RWPE2 (cell line): ENCODE data around the gene CHIT1.

ENCODE experiments used
- ATAC-seq: fragments of 200-7000 bp; cut with Tn5 transposase; 3 replicates; pipeline ENCODE4 v1.9.1; 2021; ENCODE audit warnings: low read depth
- DNase-seq: peaks from one replicate; pipeline ENCODE4 v3.0.0-alpha.2; 2020; ENCODE audit warnings: low spot score
- H3K27ac ChIP-seq: fragments of 450-650 bp; 2 replicates; pipeline ENCODE4 v1.5.1; 2017; ENCODE audit warnings: mild to moderate bottlenecking; ENCODE audit not compliant: poor library complexity, severe bottlenecking
- H3K27me3 ChIP-seq: fragments of 250-450 bp; sonication (Bioruptor Pico); 2 replicates; pipeline ENCODE4 v1.5.1; 2021; ENCODE audit warnings: mild to moderate bottlenecking, moderate library complexity; ENCODE audit not compliant: insufficient read depth, poor library complexity, severe bottlenecking
- H3K36me3 ChIP-seq: fragments of 250-450 bp; sonication (Bioruptor Pico); 2 replicates; pipeline ENCODE4 v1.5.1; 2020; ENCODE audit warnings: low read depth, mild to moderate bottlenecking, moderate library complexity
- H3K4me1 ChIP-seq: fragments of 250-450 bp; sonication (Bioruptor Pico); 2 replicates; pipeline ENCODE4 v1.5.1; 2021; ENCODE audit warnings: mild to moderate bottlenecking, moderate library complexity; ENCODE audit not compliant: insufficient read depth, poor library complexity, severe bottlenecking
- H3K4me3 ChIP-seq: fragments of 250-450 bp; sonication (Bioruptor Pico); 2 replicates; pipeline ENCODE4 v1.5.1; 2021; ENCODE audit warnings: mild to moderate bottlenecking, moderate library complexity; ENCODE audit not compliant: severe bottlenecking
- H3K9me3 ChIP-seq: fragments of 250-450 bp; sonication (Bioruptor Pico); 2 replicates; pipeline ENCODE4 v1.5.1; 2021; ENCODE audit warnings: mild to moderate bottlenecking, moderate library complexity; ENCODE audit not compliant: severe bottlenecking
- TF ChIP-seq, protein P1 (sequence below): fragments of 450-650 bp; IDR thresholded peaks from one replicate; pipeline ENCODE4 v1.5.1; 2017; ENCODE audit warnings: mild to moderate bottlenecking, moderate library complexity; ENCODE audit not compliant: poor library complexity, severe bottlenecking

CHIT1 gene

DNA sequence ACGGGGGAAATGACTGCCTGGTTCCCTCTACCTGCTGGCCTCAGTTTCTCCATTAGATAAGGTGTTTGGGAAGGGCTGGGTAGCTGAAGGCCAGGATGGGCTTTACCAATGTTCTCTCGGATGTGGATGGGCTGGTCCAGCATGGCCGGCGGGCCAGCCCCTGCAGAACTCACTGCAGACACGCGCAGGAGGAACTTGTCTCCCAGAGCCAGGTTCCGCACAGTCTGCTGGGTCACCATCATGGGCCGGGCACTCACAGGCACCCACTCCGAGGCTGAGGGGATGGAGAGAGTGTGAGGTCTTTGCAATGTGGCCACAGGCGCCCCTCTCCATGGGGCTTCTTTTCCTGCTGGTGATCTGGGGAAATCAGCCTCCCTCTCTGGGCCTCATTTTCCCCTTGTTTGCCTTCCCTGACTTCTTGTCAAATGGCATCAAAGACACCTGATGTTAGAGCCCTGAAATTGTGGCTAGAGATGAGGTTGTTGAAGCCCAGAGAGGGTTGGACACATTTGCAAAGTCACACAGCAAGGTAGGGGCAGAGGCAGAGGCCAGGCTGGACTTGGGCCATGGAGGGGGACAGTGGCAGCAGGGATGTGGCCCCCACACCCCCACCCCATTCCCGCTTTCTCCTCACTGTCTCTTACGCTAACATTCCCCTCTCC lies 55.0 kb downstream of the CHIT1 start:
- DNase-seq: no peak

GRCh38 chr1:203173566-203173965 lies 55.9 kb downstream of the CHIT1 start:
- no peak for DNase-seq
- no peak for ATAC-seq
- no peaks in the 10 kb centered on the region for H3K9me3 ChIP-seq
- TF ChIP-seq, protein P1, sequence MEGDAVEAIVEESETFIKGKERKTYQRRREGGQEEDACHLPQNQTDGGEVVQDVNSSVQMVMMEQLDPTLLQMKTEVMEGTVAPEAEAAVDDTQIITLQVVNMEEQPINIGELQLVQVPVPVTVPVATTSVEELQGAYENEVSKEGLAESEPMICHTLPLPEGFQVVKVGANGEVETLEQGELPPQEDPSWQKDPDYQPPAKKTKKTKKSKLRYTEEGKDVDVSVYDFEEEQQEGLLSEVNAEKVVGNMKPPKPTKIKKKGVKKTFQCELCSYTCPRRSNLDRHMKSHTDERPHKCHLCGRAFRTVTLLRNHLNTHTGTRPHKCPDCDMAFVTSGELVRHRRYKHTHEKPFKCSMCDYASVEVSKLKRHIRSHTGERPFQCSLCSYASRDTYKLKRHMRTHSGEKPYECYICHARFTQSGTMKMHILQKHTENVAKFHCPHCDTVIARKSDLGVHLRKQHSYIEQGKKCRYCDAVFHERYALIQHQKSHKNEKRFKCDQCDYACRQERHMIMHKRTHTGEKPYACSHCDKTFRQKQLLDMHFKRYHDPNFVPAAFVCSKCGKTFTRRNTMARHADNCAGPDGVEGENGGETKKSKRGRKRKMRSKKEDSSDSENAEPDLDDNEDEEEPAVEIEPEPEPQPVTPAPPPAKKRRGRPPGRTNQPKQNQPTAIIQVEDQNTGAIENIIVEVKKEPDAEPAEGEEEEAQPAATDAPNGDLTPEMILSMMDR: no peak
- no peak overlapping the region for H3K27ac ChIP-seq
- H3K27me3 ChIP-seq: no peaks in the 10 kb centered on the region
- H3K4me3 ChIP-seq: no peak overlapping the region
- no peaks in the 10 kb centered on the region for H3K4me1 ChIP-seq
- no peaks in the 10 kb centered on the region for H3K36me3 ChIP-seq

More for the DNA sequence above, 55.0 kb downstream of the CHIT1 start:
- Histone ChIP-seq H3K4me1 (no peaks in the 10 kb centered on the region), H3K27ac (no peak overlapping the region), H3K9me3 (no peaks in the 10 kb centered on the region), H3K27me3 (no peaks in the 10 kb centered on the region), H3K36me3 (no peaks in the 10 kb centered on the region), H3K4me3 (no peak overlapping the region)
- ATAC-seq: no peak
- TF ChIP-seq, protein P1: no peak

DNA sequence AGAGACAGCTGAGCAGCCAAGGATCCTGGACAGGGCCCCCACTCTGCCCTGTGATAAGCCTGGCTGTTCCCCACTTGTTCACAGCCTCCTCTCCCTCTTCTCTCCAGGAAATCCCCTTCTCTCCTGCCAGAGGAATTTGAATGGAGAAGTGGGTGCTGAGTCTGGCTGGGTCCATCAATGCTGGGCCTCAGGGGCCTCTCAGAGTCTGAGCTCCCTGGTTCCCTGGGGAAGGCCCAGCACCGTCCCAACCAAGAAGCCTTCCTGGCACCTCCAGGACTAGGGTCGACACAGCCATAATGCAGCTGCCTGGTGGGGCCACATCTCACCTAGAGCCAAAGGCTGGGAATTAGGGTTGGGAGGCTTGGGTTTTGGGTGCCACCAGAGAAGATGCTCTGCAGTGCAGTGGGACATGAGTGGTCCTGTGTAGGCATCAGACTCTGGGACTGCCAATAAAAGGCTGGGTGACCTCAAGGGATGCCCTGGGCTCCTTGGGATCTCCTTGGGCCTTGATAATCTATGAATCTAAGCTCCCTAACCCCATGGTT lies 56.4 kb downstream of the CHIT1 start:
- Histone ChIP-seq H3K27ac (no peak overlapping the region), H3K4me1 (no peaks in the 10 kb centered on the region), H3K36me3 (no peaks in the 10 kb centered on the region), H3K4me3 (no peak overlapping the region), H3K9me3 (no peaks in the 10 kb centered on the region), H3K27me3 (no peaks in the 10 kb centered on the region)
- ATAC-seq (no peak), DNase-seq (no peak)
- TF ChIP-seq, protein P1: no peak

GRCh38 chr1:203172184-203173010 lies 57.1 kb downstream of the CHIT1 start:
- DNase-seq (no peak), ATAC-seq (peak; percentile 74)
- TF ChIP-seq, protein P1: peak; percentile 69
- H3K27ac ChIP-seq: no peak overlapping the region
- H3K4me1 ChIP-seq: no peaks in the 10 kb centered on the region
- H3K9me3 ChIP-seq: no peaks in the 10 kb centered on the region
- H3K36me3 ChIP-seq: no peaks in the 10 kb centered on the region
- no peak overlapping the region for H3K4me3 ChIP-seq
- H3K27me3 ChIP-seq: no peaks in the 10 kb centered on the region
